Endothelial cell of umbilical vein (primary cell): ENCODE data around the gene GRID1.

Experiments
- CTCF ChIP-seq, 2 donors: IDR thresholded peaks; 1 replicate in 1 of 2; 2 replicates in 1 of 2; pipeline ENCODE4 v1.5.1; 2011; ENCODE audit warnings: low read length in 2 of 2, mild to moderate bottlenecking in 2 of 2, moderate library complexity in 2 of 2, control low read depth in 1 of 2, inconsistent platforms in 1 of 2, low read depth in 1 of 2; ENCODE audit not compliant: insufficient read depth in 1 of 2; ENCODE audit errors: extremely low read depth in 1 of 2
- EZH2 ChIP-seq: IDR thresholded peaks from 2 replicates; pipeline ENCODE4 v1.6.1; 2012; ENCODE audit warnings: borderline replicate concordance, low read depth, mild to moderate bottlenecking, moderate library complexity, low read length, inconsistent platforms; ENCODE audit not compliant: severe bottlenecking
- JUN ChIP-seq: IDR thresholded peaks from 2 replicates; pipeline ENCODE4 v1.6.1; 2011; ENCODE audit warnings: borderline replicate concordance, low read depth; ENCODE audit not compliant: insufficient read length, insufficient read depth
- POLR2A ChIP-seq: IDR thresholded peaks from 2 replicates; pipeline ENCODE4 v1.6.1; 2012; ENCODE audit warnings: low read depth, mild to moderate bottlenecking, control low read depth, low read length
- POLR2AphosphoS5 ChIP-seq: IDR thresholded peaks from 2 replicates; pipeline ENCODE4 v1.6.1; 2012; ENCODE audit warnings: low read depth, mild to moderate bottlenecking, control low read depth, low read length, moderate library complexity; ENCODE audit not compliant: insufficient read depth

GRCh38 chr10:86411281-86411841 is 44.8 kb upstream of the GRID1 start:
- TF ChIP-seq CTCF (IDR thresholded peaks at IDR 0.05; ENCODE audit: extremely low read depth in 1 of 2, insufficient read depth in 1 of 2, low read depth in 1 of 2, low read length in 2 of 2) (no peak), POLR2A (no peak), EZH2 (no peak), JUN (peak; percentile 6), POLR2AphosphoS5 (no peak)
